ENCODE results near the gene RHOC.

RHOC gene

GRCh38 chr1:112686835-112687234, 20.1 kb downstream of the RHOC start:
- TF ChIP-seq, protein P1, sequence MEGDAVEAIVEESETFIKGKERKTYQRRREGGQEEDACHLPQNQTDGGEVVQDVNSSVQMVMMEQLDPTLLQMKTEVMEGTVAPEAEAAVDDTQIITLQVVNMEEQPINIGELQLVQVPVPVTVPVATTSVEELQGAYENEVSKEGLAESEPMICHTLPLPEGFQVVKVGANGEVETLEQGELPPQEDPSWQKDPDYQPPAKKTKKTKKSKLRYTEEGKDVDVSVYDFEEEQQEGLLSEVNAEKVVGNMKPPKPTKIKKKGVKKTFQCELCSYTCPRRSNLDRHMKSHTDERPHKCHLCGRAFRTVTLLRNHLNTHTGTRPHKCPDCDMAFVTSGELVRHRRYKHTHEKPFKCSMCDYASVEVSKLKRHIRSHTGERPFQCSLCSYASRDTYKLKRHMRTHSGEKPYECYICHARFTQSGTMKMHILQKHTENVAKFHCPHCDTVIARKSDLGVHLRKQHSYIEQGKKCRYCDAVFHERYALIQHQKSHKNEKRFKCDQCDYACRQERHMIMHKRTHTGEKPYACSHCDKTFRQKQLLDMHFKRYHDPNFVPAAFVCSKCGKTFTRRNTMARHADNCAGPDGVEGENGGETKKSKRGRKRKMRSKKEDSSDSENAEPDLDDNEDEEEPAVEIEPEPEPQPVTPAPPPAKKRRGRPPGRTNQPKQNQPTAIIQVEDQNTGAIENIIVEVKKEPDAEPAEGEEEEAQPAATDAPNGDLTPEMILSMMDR (IDR thresholded peaks at IDR 0.05; ENCODE audit: borderline replicate concordance, control extremely low read depth, extremely low read depth, insufficient read depth, missing control alignments): no peak
- no peak for DNase-seq (ENCODE audit: low spot score)
- in situ Hi-C loops (cut with MboI; ENCODE audit: low sequenced_read_pairs, unreplicated experiment): no loop called here

- TF ChIP-seq, protein P1 (IDR thresholded peaks at IDR 0.05; ENCODE audit: borderline replicate concordance, control extremely low read depth, extremely low read depth, insufficient read depth, missing control alignments): no peak
- DNase-seq (ENCODE audit: low spot score): no peak
- in situ Hi-C loops (cut with MboI; ENCODE audit: low sequenced_read_pairs, unreplicated experiment): no loop called here
These were observed 20.5 kb downstream of the RHOC start for GRCh38 chr1:112686417-112686816.

DNA sequence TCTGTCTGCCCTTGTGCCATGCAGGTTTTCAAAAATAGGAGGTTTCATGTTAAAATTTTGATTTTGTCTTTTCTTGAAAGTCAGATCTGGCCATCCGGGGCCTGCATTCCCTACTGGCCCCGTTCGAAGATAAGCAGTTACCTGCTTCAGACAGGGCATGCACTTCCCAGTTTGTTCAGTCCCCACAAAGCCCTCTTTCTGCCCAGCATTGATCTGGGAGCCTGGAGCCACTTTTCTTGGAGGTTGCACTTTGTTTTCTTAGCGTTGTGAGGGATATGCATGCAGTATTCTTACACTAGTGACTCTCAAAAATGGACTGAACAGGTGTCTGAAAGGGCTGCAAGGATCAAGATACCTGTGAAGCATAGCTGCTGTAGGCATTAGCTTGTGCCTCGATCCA, 21.0 kb downstream of the RHOC start:
- no peak for DNase-seq (ENCODE audit: low spot score)
- in situ Hi-C loops (cut with MboI; ENCODE audit: low sequenced_read_pairs, unreplicated experiment): no loop called here
- TF ChIP-seq, protein P1 (IDR thresholded peaks at IDR 0.05; ENCODE audit: borderline replicate concordance, control extremely low read depth, extremely low read depth, insufficient read depth, missing control alignments): no peak

DNA sequence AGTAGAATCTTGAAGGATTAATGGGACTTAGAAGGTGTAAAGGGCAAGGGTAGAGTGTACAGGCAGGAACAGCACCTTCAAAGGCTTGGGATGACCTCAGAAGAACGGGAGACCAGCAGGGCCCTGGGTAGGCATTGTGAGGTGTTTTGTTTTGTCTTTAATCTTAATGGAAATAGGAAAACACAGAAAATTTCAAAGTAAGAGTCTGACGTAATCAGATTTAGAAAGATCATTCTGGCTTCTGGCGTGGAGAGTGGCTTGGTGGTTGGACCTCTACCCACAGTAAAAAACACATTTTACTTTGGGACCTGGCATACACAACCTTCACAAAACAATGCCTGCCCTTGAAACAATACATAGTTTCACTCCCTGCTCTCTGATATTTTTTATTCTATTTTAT, 28.3 kb downstream of the RHOC start:
- no peak for DNase-seq (ENCODE audit: low spot score)
- in situ Hi-C loops (cut with MboI; ENCODE audit: low sequenced_read_pairs, unreplicated experiment): no loop called here
- TF ChIP-seq, protein P1 (IDR thresholded peaks at IDR 0.05; ENCODE audit: borderline replicate concordance, control extremely low read depth, extremely low read depth, insufficient read depth, missing control alignments): no peak

GRCh38 chr1:112677501-112677900, 29.4 kb downstream of the RHOC start:
- in situ Hi-C loops (cut with MboI; ENCODE audit: low sequenced_read_pairs, unreplicated experiment): no loop called here
- TF ChIP-seq, protein P1 (IDR thresholded peaks at IDR 0.05; ENCODE audit: borderline replicate concordance, control extremely low read depth, extremely low read depth, insufficient read depth, missing control alignments): no peak
- DNase-seq (ENCODE audit: low spot score): no peak

- in situ Hi-C loops (cut with MboI; ENCODE audit: low sequenced_read_pairs, unreplicated experiment): no loop called here
- TF ChIP-seq, protein P1 (IDR thresholded peaks at IDR 0.05; ENCODE audit: borderline replicate concordance, control extremely low read depth, extremely low read depth, insufficient read depth, missing control alignments): no peak
- no peak for DNase-seq (ENCODE audit: low spot score)
These were observed 30.4 kb downstream of the RHOC start for GRCh38 chr1:112676543-112676942.
